ENCODE results near the gene CDKN2A. TPM values are rescaled to one million over a fixed set of nuclear protein-coding genes. Genes with fewer than 3 reads are reported as not detected.

CDKN2A gene
- total and polyA plus RNA-seq, 11 donors, result 0.40 to 1.7 (median 0.85) TPM; not detected in 4

- Histone ChIP-seq H3K27ac (no peak overlapping the region), H3K4me1 (no peaks in the 10 kb centered on the region), H3K9me3 (peaks cover 0 to 14% (median 0%) of the 10 kb centered on the region in 12 donors), H3K36me3 (no peaks in the 10 kb centered on the region), H3K27me3 (peaks cover 0 to 33% (median 17%) of the 10 kb centered on the region in 9 donors), H3K4me3 (no peak overlapping the region)
- no peak for ATAC-seq
- 79 to 100% (median 87%) methylated on average over 2 of the region's 2 CpGs for WGBS, 4 donors
- TF ChIP-seq POLR2A (IDR thresholded peaks at IDR 0.05) (no peak), CTCF (IDR thresholded peaks at IDR 0.05) (no peak)
- intact Hi-C loops (cut with DNase I), result no loop called here
- no peak for DNase-seq
Measured at GRCh38 chr9:21958833-21959232, 35.4 kb downstream of the CDKN2A start.

- Histone ChIP-seq H3K9me3 (peaks cover 0 to 3% (median 0%) of the 10 kb centered on the region in 12 donors), H3K27me3 (no peaks in the 10 kb centered on the region), H3K4me3 (no peak overlapping the region), H3K4me1 (no peaks in the 10 kb centered on the region), H3K36me3 (no peaks in the 10 kb centered on the region), H3K27ac (no peak overlapping the region)
- ATAC-seq, result no peak
- no peak for DNase-seq
- 90 to 97% (median 92%) methylated on average over 2 of the region's 2 CpGs for WGBS, 4 donors
- TF ChIP-seq CTCF (IDR thresholded peaks at IDR 0.05) (no peak), POLR2A (IDR thresholded peaks at IDR 0.05) (no peak)
- intact Hi-C loops (cut with DNase I), result no loop called here
Measured at GRCh38 chr9:21945606-21946005, 48.6 kb downstream of the CDKN2A start.

- DNase-seq (no peak), ATAC-seq (no peak)
- Histone ChIP-seq H3K4me3 (no peak overlapping the region), H3K27ac (no peak overlapping the region), H3K36me3 (no peaks in the 10 kb centered on the region), H3K27me3 (no peaks in the 10 kb centered on the region), H3K4me1 (no peaks in the 10 kb centered on the region), H3K9me3 (peaks cover 0 to 3% (median 0%) of the 10 kb centered on the region in 12 donors)
- 86 to 90% (median 87%) methylated on average over 4 of the region's 4 CpGs for WGBS, 4 donors
- no peak for TF ChIP-seq POLR2A (IDR thresholded peaks at IDR 0.05)
- no peak for TF ChIP-seq CTCF (IDR thresholded peaks at IDR 0.05)
- intact Hi-C loops (cut with DNase I), result loop anchor here in 1 of 10 donors (5.0 kb wide), 1 partner anchor 249 kb away; no protein-coding TSS in a partner anchor
Measured at GRCh38 chr9:21943464-21943863, 50.7 kb downstream of the CDKN2A start.

- intact Hi-C loops (cut with DNase I), result loop anchor here in 1 of 10 donors (5.0 kb wide), 1 partner anchor 251 kb away; no protein-coding TSS in a partner anchor
- WGBS, 4 donors, result 94 to 97% (median 95%) methylated on average over 4 of the region's 4 CpGs
- no peaks in the 10 kb centered on the region for H3K9me3 ChIP-seq
- no peaks in the 10 kb centered on the region for H3K27me3 ChIP-seq
- no peak for TF ChIP-seq POLR2A (IDR thresholded peaks at IDR 0.05)
- no peak for TF ChIP-seq CTCF (IDR thresholded peaks at IDR 0.05)
- no peak overlapping the region for H3K27ac ChIP-seq
- H3K36me3 ChIP-seq, result no peaks in the 10 kb centered on the region
- DNase-seq (no peak), ATAC-seq (no peak)
- no peak overlapping the region for H3K4me3 ChIP-seq
- H3K4me1 ChIP-seq, result no peaks in the 10 kb centered on the region
Measured at GRCh38 chr9:21941337-21941995, 52.7 kb downstream of the CDKN2A start.
